AG20443 (cell line): ENCODE data around the gene MOV10.
"Not testable (repeated sequence)": the region's sequence is repeated elsewhere in the genome, so short reads cannot be mapped to it uniquely, and the experiment has no call there.

Experiments used
- DNase-seq: peaks from one replicate; pipeline ENCODE4 v3.0.0; 2012; ENCODE audit warnings: low spot score, mixed read lengths

Gene MOV10

DNA sequence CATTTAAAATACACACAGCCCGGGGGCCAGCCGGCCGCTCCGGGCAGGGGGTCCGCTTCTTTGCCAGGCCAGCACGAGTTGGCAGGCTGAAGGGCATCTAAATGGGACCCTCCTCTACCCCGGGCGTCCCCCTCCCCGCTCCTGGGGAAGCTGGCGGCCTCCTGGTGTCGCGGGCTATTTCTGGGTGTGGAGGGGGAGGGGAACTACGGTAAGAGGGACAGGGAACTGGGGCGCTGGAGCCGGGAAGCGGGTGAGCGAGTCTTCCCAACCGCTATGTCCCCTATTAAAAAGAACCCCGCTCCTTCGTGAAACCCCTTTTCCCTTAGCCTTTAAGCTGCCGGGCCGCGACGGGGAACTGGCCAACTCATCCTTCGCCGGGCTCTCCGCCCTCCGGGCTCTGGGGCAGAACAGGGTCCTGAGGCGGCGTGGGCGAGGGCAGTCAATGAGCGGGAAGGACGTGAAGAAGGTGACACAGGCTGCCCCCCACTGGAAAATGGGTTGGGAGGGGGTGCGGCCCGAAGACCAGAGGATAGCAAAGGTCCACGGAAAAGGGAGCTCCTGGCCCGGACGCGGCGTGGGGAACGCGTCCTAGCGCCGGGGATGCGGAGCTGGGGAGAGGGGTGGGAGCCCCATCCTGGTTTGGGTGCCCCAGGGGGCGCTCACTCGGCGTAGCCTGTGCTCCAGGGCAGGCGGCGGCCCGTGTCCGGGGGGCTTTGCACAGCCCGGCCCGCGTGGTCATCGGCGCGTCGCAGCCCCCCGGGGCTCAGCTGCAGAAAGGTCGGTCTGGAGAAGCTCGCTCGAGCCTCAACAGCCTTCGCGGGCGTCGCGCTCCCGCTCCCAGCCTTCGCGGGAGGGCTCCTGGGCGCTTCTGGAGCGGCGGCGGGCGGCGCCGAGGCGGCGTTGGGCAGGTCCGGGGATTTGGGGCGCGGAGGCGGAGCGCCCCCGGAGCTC is 40.1 kb downstream of the MOV10 start:
- DNase-seq: no peak

DNA sequence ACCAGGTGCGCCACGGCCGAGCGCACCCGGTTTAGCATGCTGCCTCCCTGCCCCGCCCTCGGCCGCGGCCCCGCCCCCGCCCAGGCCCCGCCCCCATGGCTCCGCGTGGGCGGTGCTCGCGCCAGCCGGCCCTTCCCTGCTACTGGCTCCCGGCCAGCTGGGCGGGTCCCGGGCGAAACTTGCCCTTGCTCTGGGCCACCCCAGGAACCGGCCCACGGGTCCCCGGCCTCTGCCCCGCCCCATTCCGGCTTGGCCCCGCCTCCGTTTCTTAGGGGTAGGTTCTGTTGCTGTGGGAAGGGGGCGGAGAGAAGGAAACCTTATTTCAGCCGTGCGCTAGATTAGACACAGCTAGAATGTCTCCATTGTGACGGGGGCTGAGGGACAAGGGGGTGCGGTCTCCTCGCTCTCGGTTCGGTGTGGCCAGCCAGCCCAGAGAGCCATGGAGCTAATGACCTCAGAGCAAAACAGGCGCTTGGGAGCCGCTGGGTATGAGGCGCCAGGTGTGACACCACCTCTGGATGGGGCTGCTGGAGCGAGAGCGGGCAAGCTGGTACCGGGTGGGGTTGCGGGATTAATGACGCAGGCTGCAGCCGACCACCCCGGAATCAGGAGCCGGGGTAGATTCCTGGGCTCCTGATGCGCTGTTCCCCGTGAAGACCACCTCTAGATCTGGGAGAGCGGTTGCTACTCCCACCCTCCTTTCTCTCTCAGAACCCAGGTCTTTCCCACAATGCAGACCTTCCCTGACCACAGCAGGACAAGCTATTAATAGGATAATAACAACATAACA is 41.0 kb downstream of the MOV10 start, which contains the start of gene PPM1J:
PPM1J (minus strand) TSS at position 69 of the 790 bp plus-strand sequence; CDS start at position 38, 31 bp downstream.
- peak; percentile 98 for DNase-seq

DNA sequence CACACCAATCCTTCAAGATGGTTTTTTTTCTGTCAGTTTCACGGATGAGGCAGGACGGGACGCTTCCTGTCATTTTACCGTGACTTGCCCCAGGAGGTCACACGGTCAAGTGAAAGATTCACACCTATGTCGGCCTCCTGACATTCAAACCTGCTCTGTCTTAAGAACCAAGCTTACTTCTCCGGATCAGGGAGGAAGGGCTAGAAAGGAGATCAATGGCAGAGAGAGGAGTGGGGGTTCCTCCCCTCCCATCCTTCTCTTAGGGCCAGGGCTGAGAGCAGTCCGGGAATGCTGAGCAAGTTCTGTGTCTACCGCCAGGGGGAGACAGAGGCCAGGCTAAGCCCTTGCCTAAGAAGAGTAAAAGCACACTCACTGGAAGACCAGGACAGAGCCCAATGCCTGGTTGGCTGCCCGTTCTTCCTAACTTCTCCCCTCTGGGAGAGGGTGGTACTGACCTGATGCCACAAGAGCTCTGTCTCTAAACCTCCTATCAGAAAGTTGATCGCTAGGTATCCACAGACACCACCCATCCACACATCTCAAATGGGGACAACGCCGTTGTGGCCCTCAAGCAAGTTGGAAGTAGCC is 41.8 kb downstream of the MOV10 start:
- peak; percentile 91 for DNase-seq

DNA sequence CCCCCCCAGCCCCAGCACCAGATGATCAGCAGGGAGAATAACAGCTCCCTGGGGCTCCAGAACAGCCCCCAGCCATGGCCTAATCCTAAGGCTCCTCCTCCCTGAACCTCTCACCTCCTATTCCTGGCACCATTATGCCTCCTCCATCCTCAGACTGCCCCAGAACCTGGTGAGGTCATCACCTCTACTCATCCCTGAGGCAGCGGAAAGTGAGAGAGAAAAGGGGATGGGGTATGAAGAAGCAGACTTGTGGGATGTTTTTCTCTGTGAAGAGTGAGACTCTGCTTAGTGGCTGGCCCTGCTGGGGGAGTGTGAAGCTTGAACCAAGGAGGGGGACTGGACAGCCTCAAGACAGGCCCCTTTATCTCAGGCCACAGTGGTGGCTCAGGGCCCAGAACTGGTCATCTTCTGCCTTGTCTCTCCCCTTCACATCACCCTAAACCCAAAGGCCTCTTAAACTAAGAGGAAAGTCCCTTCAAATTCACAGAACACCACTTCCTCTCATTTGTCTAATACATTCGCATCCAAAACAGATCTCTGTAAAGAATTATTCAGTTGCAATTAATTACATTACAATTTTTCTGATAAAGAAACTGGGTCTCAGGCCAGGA is 42.9 kb downstream of the MOV10 start:
- no peak for DNase-seq

DNA sequence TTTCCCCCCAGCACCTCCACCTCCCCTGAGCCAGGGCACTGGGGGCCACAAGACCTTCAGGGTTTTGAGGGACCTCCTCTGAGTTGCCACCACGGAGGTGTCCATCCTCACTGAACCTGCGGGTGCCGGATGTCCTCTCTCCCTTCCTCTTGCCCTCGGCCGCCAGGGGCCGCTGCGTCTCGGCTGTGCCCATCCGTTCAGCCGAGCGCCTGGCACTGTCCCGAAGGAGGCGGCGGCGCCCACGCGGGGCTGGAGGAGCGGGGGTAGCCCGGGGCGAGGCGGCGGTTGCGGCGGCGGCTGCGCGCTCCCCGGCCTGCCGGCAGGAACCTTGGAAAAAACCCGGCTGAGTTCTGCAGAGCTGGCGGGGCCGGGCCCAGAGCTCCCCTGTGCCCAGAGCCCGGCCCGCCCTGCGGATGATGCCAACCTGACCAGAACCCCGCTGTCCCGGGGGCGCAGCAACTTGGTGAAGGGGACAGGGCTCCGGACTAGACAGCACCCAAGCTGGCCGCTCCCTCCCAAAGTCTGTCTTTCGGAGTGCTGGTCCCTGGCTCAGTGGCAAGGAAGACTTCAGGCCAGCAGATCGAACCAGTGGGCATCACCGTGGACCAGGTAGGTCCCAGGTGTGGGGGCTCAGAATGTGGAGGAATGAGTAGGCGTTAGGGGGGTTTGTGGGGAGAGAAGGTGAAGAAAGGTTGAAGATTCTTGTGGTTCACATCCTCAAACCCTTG is 44.4 kb downstream of the MOV10 start:
- peak; percentile 89 for DNase-seq

DNA sequence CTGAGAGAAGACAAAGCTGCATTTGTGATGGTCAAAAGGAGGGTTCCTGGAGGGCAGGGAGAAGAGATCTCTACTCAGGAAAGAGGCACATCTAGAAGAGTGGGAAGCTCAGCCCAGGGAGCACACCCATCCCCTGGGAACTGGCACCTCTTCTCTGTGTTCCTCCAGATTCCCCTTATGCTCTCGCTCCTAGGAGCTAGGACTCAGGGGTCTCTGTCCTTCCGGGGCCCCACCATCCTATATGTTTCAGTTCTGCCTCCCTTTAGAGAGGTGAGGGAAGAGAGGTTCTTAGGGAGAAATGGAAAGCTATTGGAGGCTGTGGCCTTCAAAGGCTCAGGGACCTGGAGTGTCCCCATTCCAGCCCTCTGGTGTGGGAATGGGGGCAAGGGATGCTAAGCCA is 45.2 kb downstream of the MOV10 start:
- no peak for DNase-seq

DNA sequence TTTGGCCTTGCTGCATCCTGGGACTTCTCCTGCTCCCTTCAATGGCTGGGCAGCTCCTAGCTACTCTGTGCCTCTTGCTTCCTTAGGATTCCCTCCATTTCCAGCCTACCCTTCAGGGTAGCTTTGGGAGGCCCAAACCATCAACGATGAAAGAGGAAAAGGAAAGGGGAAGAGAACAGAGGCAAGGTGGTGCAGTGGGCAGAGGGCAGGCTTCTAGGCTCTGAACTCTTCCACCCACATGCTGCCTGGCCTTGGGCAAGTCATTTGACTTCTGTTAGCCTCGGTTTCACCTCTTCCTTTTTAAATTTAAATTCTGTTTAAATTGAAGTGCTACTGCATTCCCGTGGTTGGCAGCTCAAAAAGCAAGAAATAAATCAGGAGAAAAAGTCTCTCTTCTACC is 46.3 kb downstream of the MOV10 start:
- no peak for DNase-seq

DNA sequence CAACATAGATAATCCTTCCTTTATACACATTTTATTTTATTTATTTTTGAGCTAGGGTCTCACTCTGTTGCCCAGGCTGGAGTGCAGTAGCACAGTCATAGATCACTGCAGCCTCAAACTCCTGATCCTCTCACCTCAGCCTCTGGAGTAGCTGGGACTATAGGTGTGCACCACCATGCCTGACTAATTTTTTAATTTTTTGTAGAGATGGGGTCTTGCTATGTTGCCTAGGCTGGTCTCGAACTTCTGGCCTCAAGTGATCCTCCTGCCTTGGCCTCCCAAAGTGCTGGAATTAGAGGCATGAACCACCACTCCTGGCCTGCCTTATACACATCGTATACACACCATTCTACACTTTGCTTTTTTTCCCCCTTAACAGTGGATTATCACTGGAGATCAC is 46.8 kb downstream of the MOV10 start:
- not testable (repeated sequence) for DNase-seq

DNA sequence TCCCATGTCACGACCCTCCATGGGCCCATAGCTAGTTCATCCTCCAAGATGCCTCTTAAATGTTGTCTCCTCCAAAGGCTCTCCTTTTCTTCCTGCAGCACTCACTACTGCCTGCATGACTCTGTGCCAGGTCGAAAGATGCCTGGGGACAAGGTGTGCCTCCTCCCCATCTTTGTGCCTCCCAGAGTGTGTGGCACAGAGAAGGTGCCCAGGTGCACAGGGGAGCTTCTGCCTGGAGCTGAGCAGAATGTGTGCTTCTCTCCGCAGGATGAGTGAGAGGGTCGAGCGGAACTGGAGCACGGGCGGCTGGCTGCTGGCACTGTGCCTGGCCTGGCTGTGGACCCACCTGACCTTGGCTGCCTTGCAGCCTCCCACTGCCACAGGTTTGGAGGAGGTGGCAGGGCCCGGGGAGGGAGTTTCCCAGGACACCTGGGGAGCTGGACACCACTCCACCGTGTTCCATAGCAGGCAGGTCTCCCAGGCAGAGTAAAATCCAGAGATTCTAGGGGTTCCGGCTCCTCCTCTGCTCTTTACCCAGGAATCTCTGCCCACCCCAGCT is 47.6 kb downstream of the MOV10 start:
- DNase-seq: no peak

DNA sequence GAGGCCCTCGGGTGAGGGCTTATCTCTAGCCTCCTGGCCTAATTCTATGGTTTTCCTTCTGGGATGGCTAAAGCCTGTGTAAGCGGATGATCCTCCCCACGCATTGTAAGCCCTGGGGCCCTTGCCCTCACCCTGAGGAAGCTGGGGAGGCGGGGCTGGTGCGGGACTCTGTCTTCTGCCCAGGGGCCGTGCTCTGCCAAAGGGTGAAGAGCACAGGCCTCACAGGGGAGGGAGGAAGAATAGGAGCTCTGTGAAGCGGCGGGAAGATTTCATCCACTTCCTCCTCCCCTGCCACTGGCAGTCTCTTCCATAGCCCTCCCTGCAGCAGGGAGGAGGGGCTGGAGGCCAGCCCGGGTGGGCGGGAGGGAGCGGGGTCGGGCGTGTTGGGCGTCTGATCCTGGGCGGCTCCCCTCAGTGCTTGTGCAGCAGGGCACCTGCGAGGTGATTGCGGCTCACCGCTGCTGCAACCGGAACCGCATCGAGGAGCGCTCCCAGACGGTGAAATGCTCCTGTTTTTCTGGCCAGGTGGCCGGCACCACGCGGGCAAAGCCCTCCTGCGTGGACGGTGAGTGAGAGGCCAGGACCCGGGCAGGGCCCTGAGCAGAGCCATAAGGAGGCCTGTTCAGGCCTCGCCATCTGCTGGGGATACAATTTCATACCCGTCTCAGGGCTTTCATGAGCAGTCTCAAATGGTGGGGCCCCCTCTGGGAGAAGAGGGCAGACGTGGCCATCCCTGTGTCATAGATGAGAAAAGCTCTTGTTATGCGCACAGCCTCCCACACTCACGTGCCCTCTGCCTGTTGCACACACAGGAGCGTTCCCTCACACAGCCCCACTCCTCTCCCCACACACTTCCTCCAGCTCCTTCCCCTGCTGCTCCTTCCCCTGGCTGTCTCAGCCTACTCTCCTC is 48.4 kb downstream of the MOV10 start:
- no peak for DNase-seq

DNA sequence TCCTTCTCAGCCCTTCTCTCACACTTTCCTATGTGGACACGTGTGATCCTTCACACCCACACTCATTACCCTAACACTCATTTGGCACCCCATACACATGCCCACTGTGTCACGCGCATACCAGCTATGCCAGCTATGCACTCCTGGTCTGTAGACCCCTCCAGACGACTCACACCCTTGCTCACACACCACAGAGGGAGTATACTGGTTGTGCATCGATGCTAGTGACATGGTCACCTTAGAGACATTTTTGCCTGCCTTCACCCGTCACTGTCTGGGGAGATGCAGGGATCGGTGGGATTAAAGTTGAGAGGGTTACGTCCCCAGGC is 49.0 kb downstream of the MOV10 start:
- no peak for DNase-seq

DNA sequence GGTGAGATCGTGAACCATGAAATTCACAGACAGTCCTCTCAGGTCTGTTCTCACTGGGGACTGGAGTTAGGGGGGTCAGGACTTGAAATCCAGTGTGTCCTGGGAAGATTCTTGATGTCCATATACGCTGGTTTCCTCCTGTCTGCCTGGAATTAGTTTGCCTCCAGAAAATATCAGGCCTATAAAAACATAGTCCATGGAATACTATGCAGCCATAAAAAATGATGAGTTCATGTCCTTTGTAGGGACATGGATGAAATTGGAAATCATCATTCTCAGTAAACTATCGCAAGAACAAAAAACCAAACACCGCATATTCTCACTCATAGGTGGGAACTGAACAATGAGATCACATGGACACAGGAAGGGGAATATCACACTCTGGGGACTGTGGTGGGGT is 49.8 kb downstream of the MOV10 start:
- not testable (repeated sequence) for DNase-seq

DNA sequence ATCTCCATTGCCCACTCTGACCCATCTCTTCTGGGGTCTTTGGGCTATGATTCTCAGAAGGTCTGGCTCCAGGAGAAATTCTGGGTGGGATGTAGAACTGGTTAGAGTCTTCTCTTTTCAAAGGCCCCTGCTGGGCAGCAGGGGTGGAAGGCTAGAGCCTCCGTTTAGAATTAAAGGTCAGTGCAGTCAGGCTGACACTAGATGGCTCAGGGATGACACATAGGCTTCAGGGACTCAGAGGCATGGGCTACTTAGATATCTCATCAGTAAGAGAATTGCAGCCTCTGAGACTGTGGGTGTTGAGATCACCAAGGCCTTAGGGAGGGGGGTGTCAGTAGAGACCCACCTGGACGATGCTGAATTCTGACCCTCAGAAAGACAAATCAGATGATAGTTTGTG is 53.3 kb downstream of the MOV10 start:
- peak; percentile 56 for DNase-seq

DNA sequence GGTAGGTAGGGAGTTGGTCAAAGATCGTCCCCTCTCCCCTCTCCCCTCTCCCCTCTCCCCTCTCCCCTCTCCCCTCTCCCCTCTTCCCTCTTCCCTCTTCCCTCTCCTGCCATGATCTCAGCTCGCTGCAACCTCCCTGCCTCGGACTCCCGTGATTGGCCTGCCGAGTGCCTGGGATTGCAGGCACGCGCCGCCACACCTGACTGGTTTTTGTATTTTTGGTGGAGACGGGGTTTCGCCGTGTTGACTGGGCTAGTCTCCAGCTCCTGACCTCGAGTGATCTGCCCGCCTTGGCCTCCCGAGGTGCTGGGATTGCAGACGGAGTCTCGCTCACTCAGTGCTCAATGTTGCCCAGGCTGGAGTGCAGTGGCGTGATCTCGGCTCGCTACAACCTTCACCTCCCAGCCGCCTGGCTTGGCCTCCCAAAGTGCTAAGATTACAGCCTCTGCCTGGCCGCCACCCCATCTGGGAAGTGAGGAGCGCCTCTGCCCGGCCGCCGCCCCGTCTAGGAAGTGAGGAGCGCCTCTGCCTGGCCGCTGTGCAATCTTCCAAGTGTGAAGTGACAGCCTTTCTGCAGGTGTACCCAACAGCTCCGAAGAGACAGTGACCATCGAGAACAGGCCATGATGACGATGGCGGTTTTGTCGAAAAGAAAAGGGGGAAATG is 54.0 kb downstream of the MOV10 start:
- not testable (repeated sequence) for DNase-seq

DNA sequence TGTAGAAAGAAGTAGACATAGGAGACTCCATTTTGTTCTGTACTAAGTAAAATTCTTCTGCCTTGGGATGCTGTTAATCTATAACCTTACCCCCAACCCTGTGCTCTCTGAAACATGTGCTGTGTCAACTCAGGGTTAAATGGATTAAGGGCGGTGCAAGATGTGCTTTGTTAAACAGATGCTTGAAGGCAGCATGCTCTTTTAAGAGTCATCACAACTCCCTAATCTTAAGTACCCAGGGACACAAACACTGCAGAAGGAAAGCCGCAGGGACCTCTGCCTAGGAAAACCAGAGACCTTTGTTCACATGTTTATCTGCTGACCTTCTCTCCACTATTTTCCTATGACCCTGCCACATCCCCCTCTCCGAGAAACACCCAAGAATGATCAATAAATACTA is 54.6 kb downstream of the MOV10 start:
- not testable (repeated sequence) for DNase-seq

DNA sequence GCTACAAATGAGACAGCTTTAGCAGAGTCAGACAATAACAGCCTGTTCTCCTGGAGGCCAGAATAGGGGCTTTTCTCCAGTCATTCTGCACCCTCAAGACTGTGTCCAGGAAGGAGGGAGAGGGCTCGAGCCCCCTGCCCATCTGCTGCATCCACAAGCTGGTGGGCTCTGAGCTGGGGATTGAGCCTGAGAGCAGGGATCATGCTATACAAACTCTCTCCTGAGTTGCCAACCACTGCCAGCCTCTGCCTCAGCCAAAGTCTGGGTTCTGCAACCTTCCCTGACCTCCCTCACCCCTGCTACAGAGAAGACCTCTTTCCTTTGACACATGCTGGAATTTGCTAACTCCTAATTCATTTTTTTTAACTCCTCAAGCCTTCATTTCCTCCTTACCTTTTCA is 55.5 kb downstream of the MOV10 start:
- no peak for DNase-seq

DNA sequence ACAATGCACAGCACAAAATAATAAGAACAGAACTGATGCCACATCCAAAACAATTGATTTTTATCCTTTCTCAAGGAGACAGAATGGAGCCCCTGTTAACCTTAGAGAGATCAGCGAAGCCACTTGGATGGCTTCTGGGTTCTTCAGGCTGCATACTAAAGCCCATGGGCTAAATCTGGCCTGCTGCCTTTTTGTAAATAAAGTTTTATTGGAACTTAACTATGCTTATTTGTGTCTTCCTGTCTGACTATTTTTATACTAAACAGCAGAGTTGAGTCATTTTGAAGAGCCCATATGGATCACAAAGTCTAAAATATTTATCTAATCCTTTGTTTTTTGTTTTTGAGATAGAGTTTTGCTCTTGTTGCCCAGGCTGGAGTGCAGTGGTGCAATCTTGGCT is 57.0 kb downstream of the MOV10 start:
- no peak for DNase-seq

DNA sequence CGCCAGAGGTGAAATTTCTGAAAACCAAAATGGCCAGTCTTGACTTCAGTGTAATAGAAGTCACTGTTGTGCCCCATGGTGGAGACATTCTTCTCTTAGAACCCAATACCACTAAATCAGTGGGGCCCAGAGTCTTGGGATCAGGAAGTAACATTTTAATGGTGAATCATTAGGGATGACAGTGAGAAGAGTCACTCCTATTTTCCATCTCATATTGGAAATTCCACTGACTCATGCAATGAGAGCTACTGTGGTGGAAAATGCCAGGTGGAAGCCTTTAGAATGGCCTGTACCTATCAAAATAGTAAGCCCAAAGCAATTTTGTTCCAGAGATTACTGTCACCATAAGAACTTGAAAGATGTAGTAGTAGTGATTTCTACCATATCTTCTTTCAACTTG is 61.3 kb downstream of the MOV10 start:
- peak; percentile 79 for DNase-seq

DNA sequence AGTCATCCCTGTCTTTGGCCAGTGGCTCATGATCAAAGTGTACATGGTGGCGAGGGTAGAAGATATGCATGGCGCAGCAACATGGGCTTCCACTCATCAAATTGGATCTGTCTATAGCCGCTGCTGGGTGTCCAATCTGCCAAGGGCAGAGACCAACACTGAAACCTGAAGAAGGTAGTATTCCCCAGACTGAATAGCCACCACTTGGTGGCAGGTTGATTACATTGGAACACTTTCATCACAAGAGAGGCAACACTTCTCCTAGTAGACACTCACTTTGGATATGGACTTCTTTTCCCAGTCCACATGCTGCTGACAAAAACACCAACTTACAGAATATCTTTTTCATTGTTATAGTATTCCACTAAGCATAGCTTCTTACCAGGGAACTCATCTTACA is 63.1 kb downstream of the MOV10 start:
- no peak for DNase-seq
